GM21825 (cell line): ENCODE data around the gene SERPINB6.
"Not testable (repeated sequence)": the region's sequence is repeated elsewhere in the genome, so short reads cannot be mapped to it uniquely, and the experiment has no call there.

ENCODE experiments used
- ATAC-seq: cut with Tn5 transposase; IDR thresholded peaks from one replicate; pipeline ENCODE4 v1.9.1; 2021; ENCODE audit warnings: mild to moderate bottlenecking, moderate library complexity; ENCODE audit not compliant: unreplicated experiment

Gene SERPINB6

DNA sequence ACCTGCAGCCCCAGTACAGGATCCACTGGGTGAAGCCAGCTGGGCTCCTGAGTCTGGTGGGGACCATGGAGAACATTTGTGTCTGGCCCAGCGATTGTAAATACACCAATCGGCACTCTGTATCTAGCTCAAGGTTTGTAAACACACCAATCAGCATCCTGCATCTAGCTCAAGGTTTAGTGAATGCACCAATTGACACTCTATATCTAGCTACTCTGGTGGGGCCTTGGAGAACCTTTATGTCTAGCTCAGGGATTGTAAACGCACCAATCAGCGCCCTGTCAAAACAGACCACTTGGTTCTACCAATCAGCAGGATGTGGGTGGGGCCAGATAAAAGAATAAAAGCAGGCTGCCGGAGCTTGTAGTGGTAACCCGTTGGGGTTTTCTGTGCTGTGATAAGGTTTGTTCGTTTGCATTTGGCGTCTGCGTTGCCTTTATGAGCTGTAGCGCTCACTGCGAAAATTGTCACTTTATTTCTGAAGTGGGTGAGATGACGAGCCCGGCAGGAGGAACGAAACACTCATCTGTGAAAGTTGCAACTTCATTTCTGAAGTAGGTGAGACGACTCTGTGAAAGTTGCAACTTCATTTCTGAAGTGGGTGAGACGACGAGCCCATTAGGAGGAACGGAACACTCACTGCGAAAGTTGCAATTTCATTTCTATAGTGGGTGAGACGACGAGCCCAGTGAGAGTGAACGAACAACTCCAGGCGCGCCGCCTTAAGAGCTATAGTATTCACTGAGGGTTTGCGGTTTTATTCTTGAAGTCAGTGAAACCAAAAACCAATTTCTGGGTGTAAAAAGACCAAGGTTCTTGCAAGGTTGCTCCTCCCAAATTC is 31.1 kb downstream of the SERPINB6 start:
- ATAC-seq = peak; percentile 78

DNA sequence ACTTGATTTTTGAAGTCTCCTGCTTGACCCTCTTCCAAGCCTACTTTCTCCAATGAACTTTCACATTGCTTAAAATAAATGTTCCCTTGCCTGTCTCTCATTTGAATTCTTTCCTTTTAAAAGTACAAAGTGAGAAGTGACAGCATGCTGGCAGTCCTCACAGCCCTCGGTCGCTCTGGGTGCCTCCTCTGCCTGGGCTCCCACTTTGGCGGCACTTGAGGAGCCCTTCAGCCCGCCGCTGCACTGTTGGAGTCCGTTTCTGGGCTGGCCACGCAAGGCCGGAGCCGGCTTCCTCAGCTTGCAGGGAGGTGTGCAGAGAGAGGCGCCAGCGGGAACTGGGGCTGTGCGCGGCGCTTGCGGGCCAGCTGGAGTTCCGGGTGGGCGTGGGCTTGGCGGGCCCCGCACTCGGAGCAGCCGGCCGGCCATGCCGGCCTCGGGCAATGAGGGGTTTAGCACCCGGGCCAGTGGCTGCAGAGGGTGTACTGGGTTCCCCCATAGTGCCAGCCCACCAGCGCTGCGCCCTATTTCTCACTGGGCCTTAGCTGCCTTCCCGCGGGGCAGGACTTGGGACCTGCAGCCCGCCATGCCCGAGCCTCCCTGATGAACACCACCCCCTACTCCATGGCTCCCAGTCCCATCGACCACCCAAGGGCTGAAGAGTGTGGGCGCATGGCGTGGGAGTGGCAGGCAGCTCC is 31.9 kb downstream of the SERPINB6 start:
- no peak for ATAC-seq

- ATAC-seq = no peak
Observed at GRCh38 chr6:2938632-2939083, 32.7 kb downstream of the SERPINB6 start.

DNA sequence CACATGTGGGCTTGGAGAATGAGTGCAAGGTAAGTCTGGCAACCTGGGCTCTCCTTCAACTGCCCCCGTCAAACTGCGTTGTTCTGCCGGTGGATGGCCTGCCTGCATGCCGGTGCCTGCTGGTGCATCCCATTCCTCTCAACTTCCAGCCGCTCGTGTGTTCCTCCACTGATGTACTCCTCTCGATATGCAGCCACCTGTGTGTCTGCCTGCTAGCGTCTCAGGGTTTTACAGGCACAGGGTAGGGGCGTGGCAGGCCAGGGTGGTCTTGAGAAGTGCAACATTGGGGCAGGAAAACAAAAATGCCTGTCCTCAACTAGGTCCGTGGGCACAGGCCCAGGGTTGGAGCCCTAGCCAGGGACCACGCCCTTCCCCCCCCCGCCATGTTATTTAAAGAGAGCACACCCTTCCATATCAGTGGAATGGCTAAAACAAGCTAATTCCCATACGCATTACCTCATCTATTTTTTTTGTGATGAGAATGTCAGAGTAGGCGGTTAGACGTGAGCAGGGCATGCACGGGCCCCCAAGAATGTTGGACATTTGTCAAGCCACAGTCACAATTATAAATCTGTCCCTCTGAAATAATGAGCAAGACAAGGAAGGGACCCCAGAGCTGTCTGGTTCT is 33.2 kb downstream of the SERPINB6 start:
- ATAC-seq = no peak

DNA sequence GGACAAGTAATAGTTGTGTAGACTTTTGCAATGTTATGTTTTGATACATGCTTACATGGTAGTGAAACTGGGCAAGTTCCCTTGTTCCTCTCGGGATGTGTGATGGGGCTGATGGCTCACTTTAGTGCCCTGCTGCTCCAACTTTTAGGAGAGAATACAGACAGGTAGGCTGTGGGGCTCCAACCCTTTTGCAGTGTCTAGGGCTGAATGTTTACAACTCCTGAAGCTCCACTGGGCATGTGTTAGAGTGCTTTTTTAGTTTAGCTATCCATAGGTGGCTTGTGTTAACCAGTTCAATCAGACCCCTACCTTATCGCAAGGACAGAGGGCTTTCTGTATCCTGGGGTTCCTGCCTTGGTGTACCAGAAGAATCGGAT is 33.8 kb downstream of the SERPINB6 start:
- ATAC-seq = no peak

- ATAC-seq = no peak
Observed at GRCh38 chr6:2935566-2936291, 35.6 kb downstream of the SERPINB6 start.

DNA sequence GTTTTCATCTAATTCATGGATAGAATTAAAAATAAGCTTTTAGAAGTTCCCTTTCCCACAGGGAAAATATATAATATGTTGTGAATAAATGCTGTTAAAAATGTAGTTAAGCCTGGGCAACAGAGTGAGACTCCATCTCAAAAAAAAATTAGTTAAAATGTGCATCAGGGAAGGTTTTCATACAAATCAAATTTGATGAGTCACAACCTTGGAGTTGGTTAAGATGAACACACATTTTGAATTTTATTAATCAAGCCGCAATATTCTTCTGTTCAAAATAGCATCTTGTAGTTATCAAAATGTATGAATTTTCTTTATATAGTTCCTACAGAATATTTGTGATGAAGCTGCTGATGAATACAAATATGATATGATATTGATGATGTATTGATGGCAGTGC is 37.3 kb downstream of the SERPINB6 start:
- ATAC-seq = no peak

DNA sequence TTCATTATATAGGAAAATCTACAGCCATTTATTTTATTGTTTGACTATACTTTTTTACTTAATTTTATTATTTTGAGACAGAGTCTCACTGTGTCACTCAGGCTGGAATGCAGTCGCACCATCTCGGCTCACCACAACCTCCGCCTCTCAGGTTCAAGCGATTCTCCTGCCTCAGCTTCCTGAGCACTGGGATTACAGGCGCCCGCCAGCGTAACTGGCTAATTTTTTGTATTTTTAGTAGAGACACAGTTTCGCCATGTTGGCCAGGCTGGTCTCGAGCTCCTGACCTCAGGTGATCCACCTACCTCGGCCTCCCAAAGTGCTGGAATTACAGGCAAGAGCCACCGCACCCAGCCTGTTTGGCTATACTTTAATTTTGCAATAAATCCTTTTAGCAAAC is 38.5 kb downstream of the SERPINB6 start:
- ATAC-seq = not testable (repeated sequence)

DNA sequence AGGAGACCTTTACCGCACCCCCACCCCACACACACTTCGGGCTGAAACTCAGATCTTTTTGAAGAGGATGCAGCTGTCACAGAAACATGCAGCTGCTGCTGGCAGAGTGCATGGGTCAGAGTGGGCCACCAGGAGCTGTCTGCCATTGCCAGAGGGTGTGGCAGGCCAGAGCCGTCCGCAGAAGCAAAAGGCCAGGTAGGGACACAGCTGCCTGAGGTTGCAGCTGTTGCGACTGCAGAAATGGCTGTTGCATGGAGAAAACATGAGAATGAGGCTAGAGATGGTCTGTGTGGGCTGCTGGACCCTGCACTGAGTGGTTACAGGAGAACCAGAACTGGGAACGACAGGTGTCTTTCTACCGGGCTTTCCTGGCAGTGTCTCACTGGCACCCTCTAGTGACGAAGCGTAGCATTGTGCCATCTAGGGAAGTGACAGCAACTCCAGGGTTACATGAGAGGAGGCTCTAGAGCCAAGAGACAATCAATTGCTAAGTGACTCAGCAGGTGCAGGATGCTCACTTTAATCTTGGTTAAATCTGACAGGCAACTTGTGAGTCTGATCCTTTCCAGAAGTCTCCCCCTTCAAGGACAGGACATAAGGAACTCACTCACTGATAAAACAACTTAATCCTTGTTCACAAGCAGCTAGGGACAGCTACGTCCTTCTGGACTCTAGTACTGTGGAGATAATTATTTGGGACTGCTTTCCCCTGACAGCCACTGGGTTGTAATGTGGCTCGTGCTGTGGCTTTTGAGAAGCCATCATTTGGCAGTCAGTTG is 39.2 kb downstream of the SERPINB6 start:
- ATAC-seq = peak; percentile 81

DNA sequence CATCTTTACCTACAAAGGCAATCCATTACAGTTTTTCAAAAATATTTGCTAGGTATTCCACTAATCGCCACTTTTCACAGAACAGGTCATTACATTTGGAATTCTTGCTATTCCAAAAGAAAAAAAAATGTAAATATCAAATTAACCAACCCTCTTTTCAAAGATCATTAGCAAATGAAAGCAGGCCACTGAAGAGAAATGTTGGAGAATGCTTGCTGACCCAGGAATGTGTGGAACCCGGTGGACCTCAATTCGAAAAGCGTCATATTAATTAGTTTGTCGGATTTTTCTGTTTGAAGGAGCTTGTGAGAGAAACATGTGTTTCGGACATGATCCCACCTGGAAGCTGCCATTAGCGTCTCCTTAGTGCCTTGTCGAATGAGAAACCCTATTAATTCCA is 40.3 kb downstream of the SERPINB6 start:
- no peak for ATAC-seq

GRCh38 chr6:2927931-2928330 is 43.4 kb downstream of the SERPINB6 start:
- not testable (repeated sequence) for ATAC-seq

DNA sequence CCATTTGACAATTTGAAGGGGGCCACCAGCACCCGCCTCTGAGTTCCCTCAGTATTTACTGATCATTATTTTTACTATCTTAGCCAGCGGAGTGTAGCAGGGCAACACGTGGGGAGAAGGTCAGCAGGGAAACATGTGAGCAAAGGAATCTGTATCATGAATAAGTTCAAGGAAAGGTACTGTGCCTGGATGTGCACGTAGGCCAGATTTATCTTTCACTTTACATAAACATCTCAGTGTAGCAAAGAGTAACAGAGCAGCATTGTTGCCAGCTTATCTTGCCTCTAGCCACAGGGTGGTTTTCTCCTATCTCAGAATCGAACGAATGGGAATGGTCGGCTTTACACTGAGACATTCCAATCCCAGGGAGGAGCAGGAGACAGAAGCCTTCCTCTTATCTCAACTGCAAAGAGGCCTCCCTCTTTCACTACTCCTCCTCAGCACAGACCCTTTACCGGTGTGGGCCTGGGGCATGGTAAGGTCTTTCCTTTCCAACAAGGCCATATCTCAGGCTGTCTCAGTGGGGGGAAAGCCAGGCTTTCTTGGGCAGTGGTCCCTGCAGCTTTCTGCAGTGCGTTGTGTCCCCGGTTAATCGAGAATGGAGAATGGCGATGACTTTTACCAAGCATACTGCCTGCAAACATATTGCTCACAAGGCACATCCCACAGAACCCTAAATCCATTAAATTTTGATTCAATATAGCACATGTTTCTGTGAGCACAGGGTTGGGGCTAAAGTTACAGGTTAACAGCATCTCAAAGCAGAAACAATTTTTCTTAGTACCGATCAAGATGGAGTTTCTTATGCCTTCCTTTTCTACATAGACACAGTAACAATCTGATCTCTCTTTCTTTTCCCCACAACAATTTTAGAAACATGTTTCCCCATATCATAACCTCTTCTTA is 45.3 kb downstream of the SERPINB6 start:
- not testable (repeated sequence) for ATAC-seq

- no peak for ATAC-seq
Observed at GRCh38 chr6:2921520-2922115, 49.7 kb downstream of the SERPINB6 start.

- no peak for ATAC-seq
Observed at GRCh38 chr6:2920671-2921112, 50.7 kb downstream of the SERPINB6 start.

- ATAC-seq = no peak
Observed at GRCh38 chr6:2919886-2920285, 51.5 kb downstream of the SERPINB6 start.

- no peak for ATAC-seq
Observed at GRCh38 chr6:2919401-2919800, 52.0 kb downstream of the SERPINB6 start.

GRCh38 chr6:2918936-2919335 is 52.4 kb downstream of the SERPINB6 start:
- ATAC-seq = no peak

DNA sequence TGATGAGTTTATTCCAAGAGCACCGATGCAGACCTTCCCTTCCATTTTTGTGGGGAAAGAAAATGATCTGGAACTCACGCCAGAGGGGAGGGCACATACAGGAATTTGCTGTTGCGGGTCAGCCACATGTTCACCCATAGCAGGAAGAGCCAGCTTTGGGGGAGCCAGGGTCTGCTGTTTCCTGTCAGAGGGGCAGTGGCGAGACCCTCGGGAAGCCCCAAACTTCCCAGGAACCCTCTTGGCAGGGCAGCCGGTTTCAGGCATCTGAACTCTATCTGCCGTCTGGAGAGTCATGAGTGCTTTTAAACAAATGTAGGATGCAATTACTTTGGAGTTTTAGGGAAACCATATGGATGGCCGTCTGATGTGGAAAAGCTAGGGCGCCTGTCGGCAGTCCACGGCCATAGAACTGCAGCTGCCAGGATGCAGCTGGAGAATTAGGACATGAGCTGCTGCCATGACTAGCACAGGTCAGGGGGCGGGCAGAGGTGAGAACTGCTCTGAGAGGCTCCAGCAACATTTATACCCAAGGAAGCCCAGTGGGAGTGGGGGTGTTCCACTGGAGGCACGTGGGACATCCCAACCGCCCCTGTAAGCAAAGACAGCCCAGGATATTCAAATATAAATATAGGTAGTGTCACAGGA is 53.4 kb downstream of the SERPINB6 start:
- no peak for ATAC-seq
